NCI-H187 treated with DMSO at 0.1 percent for 48 hours (cell line): Measurements from ENCODE around the gene CASK.
"Not testable (repeated sequence)": the region's sequence is repeated elsewhere in the genome, so short reads cannot be mapped to it uniquely, and the experiment has no call there.

Experiments used
- DNase-seq: peaks from one replicate; lab custom pipeline; 2025; lab: John Stamatoyannopoulos, UW

Gene CASK

DNA sequence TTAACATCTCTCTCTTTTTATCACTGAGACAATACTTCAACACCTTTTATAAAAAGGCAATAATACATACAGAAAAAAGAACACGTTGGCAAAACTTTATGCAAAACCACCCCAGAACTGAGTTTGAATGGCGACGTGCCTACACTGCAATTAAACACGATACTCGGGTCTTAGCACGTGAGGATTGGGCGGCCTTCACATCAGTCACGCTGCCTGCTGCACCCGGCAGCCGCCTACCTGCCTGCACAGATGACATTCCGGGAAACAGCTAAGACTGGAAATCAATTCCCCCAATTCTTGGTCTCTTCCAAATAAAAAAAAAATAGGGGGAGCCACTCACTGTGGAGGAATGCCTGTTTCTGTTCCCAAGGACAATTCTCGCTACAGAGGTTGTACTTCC is 408.0 kb downstream of the CASK start:
- DNase-seq: no peak

DNA sequence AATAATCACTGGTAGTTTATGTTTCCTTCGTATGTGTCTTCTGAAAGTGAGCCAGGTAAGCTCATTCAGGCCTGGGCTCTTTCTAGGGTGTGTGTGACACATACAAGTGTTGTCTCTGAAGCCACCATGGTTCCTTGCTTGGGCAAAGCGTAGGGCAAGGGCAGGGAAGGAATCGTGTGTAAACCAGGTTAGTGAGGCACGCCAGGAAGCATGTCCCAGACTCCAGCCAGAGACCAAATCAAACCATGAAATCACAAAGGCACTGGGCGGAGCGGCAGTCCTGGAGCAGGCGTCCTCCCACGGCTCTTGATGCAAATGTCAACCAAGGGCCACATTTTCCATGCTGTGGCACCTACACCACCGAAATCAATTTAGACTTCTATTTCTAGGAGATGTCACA is 409.2 kb downstream of the CASK start:
- DNase-seq: no peak

- not testable (repeated sequence) for DNase-seq
Measured at GRCh38 chrX:41512853-41513252, 410.5 kb downstream of the CASK start.

DNA sequence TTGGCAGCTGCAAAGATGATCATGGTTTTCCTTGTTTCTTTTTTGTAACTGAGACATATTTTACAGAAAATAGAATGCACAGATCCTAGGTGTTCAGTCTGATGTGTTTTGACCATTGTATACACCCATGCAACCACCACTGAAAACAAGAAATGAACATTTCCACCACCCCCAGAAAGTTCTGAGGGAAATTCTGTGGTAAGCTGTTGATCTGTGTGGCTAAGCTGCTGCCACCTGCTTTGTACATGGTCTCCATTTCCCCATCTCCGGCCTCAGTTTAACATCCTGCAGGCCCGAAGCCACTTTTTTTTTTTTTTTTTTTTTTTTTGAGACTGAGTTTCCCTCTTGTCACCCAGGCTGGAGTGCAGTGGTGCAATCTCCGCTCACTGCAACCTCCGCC is 411.0 kb downstream of the CASK start:
- DNase-seq: no peak

DNA sequence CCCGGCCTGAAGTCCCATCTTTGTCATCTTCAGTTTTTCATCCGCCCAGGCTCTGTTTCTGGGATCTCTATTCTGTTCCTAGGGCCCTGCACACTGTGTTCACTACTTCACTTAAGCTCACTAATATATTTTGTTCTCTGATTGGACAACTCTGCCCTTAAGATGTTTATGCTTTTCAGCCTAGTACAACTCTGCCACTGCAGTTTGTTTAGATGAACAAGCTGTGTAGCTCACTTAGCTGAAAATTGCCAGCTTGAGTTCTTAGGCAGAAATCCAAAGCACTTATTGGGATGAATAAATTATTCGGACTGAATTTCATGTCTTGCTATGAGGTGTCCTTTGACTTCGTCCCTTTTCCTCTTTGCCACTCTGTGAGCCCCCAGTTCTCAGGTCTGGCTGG is 415.4 kb downstream of the CASK start:
- DNase-seq: no peak

DNA sequence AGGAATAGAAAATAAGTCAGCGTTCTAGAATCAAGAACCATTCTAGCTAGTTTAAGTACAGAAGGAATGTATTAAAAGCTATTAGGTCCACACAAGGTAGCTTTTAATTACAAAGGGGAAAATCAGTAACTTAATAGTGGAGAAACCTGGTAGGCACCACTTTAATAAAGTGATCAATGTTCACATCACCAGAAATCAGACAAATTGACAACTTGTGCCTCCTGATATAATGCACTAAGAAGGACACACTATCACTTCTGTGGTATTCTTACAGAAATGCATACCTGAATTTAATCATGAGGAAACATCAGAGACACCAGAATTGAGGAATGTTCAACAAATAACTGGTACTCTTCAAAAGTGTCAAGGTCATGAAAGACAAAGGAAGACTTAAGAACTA is 421.4 kb downstream of the CASK start:
- no peak for DNase-seq

DNA sequence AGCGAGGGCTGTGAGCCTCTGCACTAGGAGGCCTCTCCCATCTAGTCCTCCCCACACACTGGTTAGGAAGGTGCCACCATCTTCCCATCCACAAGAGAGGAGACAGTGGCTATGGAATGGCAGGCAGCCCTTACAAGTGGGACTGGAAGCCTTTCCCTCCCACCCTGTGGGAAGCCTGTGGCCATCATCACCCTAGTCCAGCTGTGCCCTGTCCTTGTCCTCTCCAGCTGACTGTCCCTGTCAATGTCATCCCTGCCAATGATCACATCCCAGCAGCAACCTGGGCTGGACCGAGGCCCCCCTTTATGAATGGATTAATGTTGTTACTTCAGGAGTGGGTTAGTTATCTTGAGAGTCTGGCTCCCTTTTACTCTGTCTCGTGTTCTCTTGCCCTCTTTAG is 423.4 kb downstream of the CASK start:
- no peak for DNase-seq

DNA sequence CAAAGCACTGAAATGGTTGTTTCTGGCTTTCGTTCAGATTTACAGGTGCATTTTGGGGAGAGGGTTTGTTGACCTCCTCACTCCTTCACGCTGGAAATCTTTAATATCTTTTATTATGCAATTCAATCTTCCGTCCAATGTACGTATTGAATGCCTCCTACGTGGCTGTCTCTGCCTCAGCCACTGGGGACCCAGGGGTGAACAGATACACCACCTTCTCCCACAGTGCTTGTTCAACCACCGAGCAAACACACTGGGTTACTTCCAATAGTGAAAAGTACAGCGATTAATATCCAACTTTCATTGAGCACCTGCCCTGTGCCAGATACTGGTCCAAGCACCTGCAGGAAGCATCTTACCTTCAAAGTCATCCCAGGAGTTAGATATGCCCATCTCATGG is 424.2 kb downstream of the CASK start:
- DNase-seq: no peak

DNA sequence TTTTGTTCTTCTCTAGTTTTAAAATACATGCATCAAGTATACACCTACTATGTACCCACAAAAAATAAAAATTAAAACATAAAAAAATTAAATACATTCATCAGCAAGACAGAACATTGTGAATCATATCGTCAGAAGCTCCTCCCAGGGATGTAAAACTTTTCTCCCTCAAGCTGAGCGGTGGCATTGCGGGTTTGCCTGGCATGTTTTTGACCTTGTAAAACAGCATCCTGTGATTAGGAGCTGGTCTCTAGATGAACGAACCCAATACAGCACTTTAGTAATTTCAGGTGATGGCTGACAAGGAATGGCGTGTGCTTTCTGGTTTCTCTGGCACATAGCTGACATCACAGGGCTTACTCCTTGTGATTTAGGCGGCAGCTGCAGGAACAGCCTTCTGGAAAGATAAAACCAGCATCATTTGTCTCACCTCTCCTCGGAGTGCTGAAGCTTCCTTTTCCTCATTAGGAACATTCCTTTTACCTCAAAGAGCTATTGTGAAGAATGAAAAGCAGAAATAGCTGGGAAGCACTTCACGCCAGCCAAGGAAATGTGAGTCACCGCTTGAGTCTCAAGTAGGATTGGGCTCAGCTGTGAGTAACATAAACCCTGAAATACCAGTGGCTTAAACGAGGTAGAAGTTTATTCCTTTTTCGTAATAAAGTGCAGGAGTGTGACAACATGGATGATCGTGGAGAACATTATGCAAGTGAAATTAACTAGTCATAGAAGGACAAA is 431.9 kb downstream of the CASK start:
- DNase-seq: no peak

DNA sequence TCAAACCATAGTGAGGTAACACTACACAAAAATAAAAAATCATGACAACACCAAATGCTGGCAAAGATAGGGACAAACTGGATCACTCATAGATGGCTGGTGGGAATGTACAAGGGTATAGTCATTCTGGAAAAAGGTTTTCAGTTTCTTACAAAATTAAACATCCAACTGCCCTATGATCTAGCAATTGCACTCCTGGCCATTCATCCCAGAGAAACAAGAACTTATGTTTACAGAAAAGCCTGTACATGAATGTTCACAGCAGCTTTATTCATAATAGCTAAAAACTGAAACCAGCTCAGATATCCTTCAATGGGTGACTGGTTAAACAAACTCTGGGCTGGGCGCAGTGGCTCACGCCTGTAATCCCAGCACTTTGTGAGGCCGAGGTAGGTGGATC is 432.9 kb downstream of the CASK start:
- no peak for DNase-seq

- DNase-seq: no peak
Measured at GRCh38 chrX:41482154-41482850, 441.1 kb downstream of the CASK start.

- DNase-seq: no peak
Measured at GRCh38 chrX:41481264-41482109, 441.9 kb downstream of the CASK start.

DNA sequence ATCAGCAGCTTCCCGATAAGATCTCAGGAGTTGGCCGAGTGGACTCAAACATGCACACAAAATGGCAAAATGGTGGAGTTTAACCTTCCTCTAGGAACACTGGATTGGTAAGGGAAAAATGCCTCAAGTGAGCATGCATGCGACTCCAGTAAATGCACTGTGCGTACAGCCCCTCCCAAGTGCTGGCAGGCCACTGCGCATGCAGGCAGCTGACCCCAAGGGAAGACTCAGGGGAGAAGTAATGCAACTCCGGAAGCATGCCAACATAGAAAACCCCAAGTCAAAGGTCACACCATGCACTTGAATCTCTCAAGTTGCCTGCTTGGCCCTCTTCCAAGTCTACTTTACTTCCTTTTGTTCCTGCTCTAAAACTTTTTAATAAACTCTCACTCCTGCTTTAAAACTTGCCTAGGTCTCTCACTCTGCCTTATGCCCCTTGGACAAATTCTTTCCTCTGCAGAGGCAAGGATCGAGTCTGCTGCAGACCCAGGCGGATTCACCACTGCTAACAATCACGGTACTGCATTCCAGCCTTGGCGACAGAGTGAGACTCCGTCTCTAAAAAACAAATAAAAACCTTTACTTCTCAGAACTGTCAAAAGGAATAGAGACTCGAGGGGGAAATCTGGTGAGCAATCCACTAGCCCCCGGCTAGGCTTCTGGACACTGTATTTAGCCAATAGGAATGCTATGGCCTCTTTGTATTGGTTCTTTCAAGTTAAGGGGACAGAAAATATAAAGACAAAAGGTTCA is 442.7 kb downstream of the CASK start:
- no peak for DNase-seq

GRCh38 chrX:41478381-41478911 is 444.9 kb downstream of the CASK start:
- no peak for DNase-seq

DNA sequence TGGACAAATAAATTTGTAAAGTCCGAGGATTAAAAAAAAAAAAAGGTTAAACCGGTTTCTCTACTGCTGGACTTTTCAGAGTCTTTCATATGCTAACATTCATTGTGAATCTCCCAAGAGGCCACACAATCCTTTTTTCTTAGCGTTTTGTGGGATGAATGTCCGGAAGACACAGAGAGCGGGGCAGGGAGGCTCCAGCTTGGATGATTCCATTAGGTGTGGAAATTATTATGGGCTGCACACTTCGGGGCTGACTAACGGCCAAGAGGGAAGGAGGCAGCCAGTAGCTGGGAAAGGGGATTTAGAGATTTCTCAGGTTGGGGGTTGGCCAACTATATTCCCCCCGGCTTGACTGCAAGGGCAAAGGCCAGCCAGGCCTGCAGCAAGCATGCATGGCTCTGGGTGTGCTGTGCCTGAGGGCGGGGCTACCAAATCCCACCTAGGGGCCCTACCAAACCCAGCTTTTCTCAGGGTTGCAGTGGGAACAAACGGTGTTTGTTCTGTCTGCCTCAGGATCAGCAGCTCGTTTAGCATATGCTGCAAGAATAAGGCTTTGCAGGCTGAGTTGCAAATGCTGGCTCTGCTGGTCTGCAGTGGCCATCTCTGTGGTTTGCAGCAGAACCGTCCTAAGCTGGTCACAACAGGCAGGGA is 447.6 kb downstream of the CASK start:
- no peak for DNase-seq

GRCh38 chrX:41475191-41475590 is 448.2 kb downstream of the CASK start:
- no peak for DNase-seq

DNA sequence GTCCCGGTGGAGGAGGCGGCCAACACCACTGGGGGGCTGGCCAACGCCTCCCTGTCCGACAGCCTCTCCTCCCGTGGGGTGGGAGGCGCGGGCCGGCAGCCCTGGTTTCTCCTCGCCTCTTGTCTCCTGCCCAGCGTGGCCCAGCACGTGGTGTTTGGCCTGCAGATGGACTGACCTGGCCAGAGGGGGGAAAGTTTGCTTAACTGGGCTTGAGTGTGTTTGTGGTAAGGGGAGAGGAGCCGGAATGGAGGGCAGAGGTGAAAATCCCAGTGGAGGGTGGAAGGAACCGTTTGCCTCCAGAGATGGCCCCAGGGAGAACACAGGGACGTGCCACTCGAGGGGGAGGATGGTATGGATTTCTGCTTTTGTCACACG is 448.6 kb downstream of the CASK start:
- DNase-seq: no peak

GRCh38 chrX:41473936-41474725 is 449.2 kb downstream of the CASK start:
- DNase-seq: no peak

GRCh38 chrX:41472231-41472815 is 451.0 kb downstream of the CASK start:
- no peak for DNase-seq

DNA sequence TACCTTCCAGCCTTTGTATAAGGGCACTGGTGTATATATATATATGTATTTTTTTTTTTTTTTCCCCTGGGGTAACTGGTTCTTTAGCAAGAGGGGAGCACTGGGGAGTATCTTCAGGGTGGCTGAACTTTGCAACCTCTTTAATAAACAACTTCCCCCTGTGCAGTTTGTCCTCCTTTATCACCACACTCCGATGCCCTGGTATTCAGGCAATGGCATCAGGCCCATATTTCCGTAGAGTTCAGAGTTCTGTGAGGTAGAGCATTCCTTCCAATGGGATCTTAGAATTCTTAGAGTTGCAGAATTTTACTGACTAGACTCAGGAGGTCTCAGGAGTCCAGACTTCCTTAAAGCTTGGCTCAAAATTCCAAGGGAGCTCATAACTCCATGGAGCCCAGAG is 451.6 kb downstream of the CASK start:
- no peak for DNase-seq
